Inflammatory macrophage (primary cell): Measurements from ENCODE around the gene EEPD1.

ENCODE experiments used
- DNase-seq, 2 donors: peaks; one replicate each; pipeline ENCODE4 v3.0.0-alpha.2; 2020 to 2022

EEPD1 gene

DNA sequence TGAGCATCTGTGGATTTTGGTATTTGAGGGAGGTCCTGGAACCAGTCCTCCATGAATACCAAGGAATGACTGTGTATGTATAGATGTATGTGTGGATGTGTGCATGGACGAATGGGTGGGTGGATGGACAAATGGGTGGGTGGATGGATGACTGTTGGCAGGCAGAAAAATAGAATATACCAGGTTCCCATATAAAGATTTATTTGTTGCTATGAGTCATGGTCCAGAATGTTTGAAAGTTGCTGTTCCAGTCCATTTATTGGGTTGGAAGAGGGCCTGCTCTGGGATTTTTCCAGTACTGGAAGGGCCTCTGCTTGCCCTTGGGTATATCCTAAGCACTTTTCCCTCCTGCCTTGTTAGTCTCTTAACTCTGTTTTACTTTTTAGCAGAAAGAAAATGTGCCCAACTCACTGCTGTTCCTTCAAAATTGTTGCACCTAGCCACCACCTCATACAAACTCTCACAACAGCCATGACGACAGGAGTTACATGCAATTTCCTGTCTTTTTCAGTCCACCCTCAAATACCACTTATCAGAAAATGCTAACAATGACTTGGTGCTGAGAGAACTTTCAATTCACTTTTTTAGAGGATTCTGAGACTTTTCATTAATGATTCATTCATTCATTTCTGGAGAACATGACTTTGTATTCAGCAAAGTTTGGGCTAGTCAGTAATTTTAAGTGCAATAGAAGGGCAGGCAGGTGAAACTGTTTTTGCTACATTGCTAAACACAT lies 108.1 kb downstream of the EEPD1 start:
- DNase-seq = peak in 1 of 2 donors; percentile 27

DNA sequence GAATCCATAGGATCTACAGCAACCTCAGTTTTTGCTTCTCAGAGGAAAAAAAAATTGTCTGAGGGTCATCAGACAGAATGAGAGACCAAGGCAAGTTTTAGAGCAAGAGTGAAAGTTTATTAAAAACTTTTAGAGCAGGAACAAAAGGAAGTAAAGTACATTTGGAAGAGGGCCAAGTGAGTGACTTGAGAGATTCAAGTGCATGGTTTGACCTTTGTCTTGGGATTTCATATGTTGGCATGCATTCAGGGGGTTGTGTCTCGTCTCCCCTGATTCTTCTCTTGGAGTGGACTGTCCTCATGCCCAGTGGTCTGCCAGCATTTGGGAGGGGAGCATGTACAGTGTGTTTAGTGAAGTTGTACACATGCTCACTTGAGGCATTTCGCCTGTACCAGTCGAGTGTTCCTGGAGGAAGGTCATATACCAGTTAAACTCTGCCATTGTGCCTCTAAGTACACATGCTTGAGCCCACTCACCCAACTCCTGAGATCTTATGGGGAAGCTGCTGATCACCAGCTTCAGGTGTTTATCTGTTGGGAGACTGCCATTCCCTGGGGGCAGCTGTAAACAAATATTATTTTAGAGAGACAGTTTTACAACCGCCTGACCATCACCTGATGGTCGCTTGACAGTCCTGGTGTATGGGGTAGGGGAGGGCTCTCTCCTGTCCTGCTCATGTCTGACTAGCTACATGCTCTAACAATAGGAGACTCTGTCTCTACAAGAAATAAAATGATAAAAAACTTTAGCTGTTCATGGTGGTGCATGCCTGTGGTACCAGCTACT lies 109.4 kb downstream of the EEPD1 start:
- DNase-seq = peak; percentile 47 to 53

DNA sequence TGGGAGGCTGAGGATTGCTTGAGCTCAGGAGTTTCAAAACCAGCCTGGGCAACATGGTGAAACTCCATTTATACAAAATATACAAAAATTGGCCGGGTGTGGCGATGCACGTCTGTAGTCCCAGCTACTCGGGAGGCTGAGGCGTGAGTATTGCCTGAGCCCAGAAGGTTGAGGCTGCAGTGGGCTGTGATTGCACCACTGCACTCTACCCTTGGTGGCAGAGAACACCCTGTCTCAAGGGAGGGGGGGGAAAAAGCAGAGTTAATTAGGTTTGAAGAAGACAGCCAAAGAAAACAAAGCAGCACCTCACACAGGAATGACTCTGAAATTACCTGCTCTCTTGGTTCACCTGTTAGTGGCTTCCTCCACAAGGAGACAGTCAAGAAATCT lies 110.0 kb downstream of the EEPD1 start:
- no peak for DNase-seq

DNA sequence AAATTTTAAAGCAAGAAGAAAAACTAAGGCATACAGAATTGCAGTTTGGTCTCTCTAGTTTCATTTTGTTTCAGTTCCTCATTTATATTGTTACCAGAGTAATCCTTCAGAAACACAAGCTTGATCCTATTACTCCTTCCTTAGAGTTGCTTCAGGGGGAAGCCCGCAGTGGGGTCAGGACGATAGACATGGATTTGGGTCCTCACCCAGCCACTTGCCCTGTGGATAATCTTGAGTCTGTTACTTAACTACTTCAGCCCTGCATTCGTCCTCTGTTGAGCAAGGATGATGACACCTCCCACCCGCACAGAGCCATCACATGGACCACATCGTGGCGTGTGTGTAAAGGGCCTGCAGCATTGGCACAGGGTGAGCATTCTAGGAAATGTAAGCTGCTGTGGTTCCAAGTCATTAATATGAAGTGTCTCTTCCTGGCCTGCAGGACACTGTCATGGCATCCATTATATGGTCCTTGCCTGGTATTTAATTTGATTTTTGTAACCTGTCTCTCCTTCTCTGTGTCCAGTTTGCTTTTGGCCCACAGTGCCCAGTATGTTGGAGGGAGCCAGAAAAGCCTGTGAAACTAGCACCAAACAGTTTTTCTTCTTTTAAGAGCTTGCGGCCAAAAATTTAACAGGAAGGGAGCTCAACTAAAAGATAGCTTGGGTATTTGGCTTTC lies 111.2 kb downstream of the EEPD1 start:
- peak; percentile 97 to 98 for DNase-seq

GRCh38 chr7:36264913-36265516 lies 112.0 kb downstream of the EEPD1 start:
- no peak for DNase-seq

GRCh38 chr7:36265680-36266079 lies 112.6 kb downstream of the EEPD1 start:
- peak; percentile 90 for DNase-seq

GRCh38 chr7:36266190-36266589 lies 113.1 kb downstream of the EEPD1 start:
- no peak for DNase-seq

DNA sequence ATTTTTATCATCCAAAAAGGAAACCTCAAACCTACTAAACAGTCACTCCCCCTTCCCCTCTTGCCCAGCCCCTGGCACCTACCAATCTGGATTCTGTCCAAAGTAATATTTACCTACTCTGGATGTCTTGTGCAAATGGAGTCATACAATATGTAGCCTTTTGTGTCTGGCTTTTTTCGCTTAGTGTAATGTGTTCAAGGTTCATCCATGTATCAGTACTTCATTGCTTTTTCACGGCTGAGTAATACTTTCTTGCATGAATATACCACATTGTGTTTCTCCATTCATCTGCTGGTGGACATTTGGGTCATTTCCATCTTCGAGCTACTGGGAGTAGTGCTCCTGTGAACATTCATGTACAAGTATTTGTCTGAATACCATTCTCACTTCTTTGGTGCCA lies 113.6 kb downstream of the EEPD1 start:
- DNase-seq = no peak

- DNase-seq = no peak
These were observed 119.1 kb downstream of the EEPD1 start for GRCh38 chr7:36272211-36272566.

- peak; percentile 78 to 85 for DNase-seq
These were observed 119.7 kb downstream of the EEPD1 start for GRCh38 chr7:36272567-36273269.

GRCh38 chr7:36273836-36274235 lies 120.8 kb downstream of the EEPD1 start:
- no peak for DNase-seq

- no peak for DNase-seq
These were observed 122.8 kb downstream of the EEPD1 start for GRCh38 chr7:36275735-36276284.

GRCh38 chr7:36276428-36277248 lies 123.6 kb downstream of the EEPD1 start:
- no peak for DNase-seq

GRCh38 chr7:36277249-36277542 lies 124.1 kb downstream of the EEPD1 start:
- DNase-seq = no peak

- no peak for DNase-seq
These were observed 125.1 kb downstream of the EEPD1 start for GRCh38 chr7:36278069-36278619.

DNA sequence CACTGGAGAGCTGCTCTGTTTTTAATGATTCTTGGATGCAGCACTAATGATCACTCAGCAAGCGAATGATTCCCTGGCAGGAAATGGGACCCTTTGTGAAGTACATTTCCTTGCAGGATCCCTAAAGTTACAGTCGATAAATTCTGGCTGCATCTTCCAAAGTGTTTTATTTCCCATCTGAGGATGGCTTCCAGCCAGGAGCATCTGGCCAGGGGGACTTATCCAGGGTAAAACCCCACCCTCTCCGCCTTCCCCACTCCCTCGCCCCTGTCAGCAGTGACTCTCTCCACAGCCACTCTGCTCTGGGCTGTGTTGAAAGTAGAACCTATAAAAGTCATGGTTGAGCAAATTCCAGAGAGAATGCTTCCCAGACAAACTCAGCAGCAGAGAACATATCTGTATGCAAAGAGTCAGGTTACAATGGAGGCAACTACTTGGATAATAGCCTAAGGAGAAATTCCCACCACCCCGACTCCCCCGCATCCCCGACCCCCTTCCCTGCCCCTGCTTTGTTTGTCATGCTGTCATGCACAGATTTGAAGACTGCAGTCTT lies 125.6 kb downstream of the EEPD1 start:
- DNase-seq = no peak

GRCh38 chr7:36279200-36279925 lies 126.3 kb downstream of the EEPD1 start:
- DNase-seq = no peak

DNA sequence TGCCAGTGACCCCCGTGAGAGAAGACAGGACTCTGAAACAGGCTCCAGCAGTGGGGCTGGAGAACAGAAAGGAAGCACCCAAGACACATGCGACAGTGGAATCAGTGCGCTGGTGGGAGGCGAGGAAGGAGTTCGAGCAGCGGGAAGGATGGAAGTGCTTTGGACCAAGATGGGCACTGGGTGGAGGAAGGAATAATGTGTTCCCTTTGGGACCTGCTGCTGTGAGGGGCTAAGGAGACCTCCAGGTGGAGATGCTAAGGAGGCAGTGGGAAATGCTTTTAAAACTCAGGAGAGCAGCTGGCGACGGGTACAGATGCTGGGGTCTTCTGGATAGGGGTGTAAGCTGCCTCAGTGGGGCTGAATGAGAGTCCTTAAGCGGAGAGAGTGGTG lies 126.9 kb downstream of the EEPD1 start:
- no peak for DNase-seq

- peak; percentile 91 to 99 for DNase-seq
These were observed 128.1 kb downstream of the EEPD1 start for GRCh38 chr7:36280840-36281812.
